Large intestine (tissue), 3 donors: ENCODE data around the gene TTC23. TPM values are rescaled to one million over a fixed set of nuclear protein-coding genes. Genes with fewer than 3 reads are reported as not detected.
"Not testable (repeated sequence)": the region's sequence is repeated elsewhere in the genome, so short reads cannot be mapped to it uniquely, and the experiment has no call there.

Experiments used
- DNase-seq, 2 donors: peaks; one replicate each; pipeline versions ENCODE4 v3.0.0 to v3.0.0-alpha.2; 2013
- H3K27ac ChIP-seq: one replicate; pipeline ENCODE4 v1.5.1; 2013; ENCODE audit warnings: low read length
- H3K27me3 ChIP-seq: 2 replicates; pipeline ENCODE4 v1.6.1; 2013; ENCODE audit warnings: low read length; ENCODE audit not compliant: control insufficient read depth, insufficient read depth
- H3K36me3 ChIP-seq: 2 replicates; pipeline ENCODE4 v1.6.1; 2013; ENCODE audit warnings: low read length; ENCODE audit not compliant: control insufficient read depth, insufficient read depth
- H3K4me1 ChIP-seq: one replicate; pipeline ENCODE4 v1.6.1; 2013; ENCODE audit warnings: low read length; ENCODE audit not compliant: control insufficient read depth, insufficient read depth
- H3K4me3 ChIP-seq: one replicate; pipeline ENCODE4 v1.5.1; 2013; ENCODE audit warnings: low read length
- H3K9me3 ChIP-seq: one replicate; pipeline ENCODE4 v1.6.1; 2013; ENCODE audit warnings: mild to moderate bottlenecking, low read depth, low read length, moderate library complexity; ENCODE audit not compliant: control insufficient read depth
- WGBS: methylation state at CpG from one replicate; pipeline ENCODE4 v1.1.5; 2013; ENCODE audit warnings: low lambda C conversion rate; ENCODE audit not compliant: insufficient coverage; 5-methylcytosine and 5-hydroxymethylcytosine counted together
- polyA plus RNA-seq: library from polyadenylated mRNA; unstranded; fragments of 120-200 nt; gene quantifications from one replicate; pipeline ENCODE4 v1.2.1, GENCODE V29; 2013

Gene TTC23
- polyA plus RNA-seq, 1 donor = 16.3 TPM

DNA sequence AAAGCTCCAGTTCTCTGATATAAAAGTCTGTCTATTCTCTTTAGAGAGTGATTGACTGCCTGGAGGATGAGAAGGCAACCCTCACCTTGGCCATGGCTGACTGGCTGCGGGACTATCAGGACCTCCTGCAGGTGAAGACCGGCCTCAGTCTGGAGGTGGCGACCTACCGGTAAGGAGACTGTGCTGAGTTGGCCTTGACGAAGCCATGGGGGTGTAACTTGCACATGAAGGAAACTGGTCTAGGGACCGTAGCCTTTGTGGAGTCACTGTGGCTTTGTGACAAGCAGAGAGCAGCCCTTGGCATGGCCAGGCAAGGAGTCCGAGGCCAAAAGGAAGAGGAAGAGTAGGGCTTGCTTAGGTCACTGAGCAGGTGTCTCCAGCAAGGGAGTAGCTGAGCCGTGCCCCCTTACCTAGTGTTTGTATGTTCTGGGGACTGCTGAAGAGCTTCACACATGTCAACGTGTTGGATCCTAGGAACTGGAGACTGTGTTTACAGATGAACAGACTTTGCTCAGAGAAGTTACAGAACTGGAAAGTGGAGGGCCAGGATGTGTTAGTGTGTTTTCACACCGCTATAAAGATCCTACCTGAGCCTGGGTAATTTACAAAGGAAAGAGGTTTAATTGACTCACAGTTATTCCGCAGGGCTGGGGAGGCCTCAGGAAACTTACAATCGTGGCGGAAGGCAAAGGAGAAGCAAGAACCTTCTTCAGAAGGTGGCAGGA lies 135.7 kb downstream of the TTC23 start:
- Histone ChIP-seq H3K4me3 (no peak overlapping the region), H3K27me3 (peaks cover 7% of the 10 kb centered on the region), H3K9me3 (no peaks in the 10 kb centered on the region), H3K27ac (no peak overlapping the region), H3K4me1 (no peaks in the 10 kb centered on the region), H3K36me3 (peaks cover 7% of the 10 kb centered on the region)
- no peak for DNase-seq
- WGBS = no CpG with 5 or more reads among the region's 13 CpGs

DNA sequence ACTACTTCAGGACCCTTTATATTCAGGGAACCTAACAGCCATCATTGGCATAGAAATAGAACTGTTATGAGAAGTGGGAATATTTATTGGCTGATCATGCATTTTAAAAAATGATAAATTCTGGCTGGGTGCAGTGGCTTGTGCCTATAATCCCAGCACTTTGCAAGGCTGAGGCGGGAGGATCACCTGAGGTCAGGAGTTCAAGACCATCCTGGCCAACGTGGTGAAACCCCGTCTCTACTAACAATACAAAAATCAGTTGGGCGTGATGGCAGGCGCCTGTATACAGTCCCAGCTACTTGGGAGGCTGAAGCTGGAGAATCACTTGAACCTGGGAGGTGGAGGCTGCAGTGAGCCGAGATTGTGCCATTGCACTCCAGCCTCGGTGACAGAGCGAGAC lies 137.7 kb downstream of the TTC23 start:
- WGBS = no CpG with 5 or more reads among the region's 8 CpGs
- DNase-seq, H3K4me3 ChIP-seq, H3K27ac ChIP-seq, H3K36me3 ChIP-seq, H3K9me3 ChIP-seq, H3K4me1 ChIP-seq: not testable (repeated sequence)
- peaks cover 18% of the 10 kb centered on the region for H3K27me3 ChIP-seq

DNA sequence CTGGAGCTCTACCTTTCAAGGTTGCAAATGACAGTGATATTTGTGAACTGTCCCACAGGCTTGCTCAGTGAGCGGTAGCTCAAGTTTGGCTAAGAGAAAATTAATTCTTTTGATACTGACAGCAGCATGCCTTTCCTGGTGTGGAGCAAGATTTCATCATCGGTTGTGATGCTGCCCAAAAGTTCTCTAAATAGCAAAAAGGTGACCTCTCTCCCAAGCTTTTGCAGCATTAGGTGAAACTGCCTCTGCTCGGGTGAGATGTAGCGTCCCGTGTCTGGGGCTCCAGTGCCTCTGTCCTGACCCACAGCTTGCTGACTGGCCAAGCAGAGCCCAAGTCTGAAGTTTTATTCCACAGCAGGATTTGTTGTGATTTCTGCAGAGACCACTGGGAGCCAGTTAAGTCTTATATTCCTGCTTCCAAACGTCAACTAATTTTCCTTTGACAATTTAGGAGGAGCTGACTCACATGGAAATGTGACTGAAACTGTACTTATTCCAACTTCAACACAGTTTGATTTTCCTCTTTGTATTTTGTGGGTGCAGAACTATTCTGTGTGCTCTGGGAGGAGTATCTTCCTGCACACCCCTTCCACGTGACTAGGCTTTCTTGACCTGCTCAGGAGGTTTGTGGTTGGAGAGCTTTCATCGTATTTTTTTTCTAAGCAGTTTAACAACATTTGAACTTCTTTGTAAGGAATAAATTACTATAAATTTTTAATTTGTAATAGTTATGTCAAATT lies 138.6 kb downstream of the TTC23 start:
- WGBS = no CpG with 5 or more reads among the region's 8 CpGs
- no peak for DNase-seq
- no peak overlapping the region for H3K4me3 ChIP-seq
- H3K4me1 ChIP-seq = no peaks in the 10 kb centered on the region
- H3K27ac ChIP-seq = no peak overlapping the region
- H3K27me3 ChIP-seq = peaks cover 27% of the 10 kb centered on the region
- no peaks in the 10 kb centered on the region for H3K9me3 ChIP-seq
- H3K36me3 ChIP-seq = peaks cover 5% of the 10 kb centered on the region

DNA sequence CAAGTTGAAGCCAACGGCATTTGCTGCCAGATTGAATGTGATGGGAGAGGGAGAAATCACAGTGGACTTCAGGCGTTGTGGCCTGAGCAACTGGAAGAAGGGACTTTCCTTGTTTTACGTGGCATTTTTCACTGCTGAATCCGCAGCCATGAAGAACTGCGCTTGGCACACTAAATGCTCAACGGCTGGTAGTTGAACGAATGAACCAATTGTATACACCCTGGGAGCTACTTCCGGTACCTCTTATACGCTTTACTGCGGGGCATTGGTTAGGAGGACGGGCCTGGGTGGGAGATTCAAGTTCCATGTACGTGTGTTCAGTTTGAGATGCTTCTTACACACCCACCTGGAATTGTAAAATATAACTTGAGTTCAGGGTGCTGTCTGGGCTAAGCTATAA lies 139.3 kb downstream of the TTC23 start:
- H3K4me1 ChIP-seq = no peaks in the 10 kb centered on the region
- no CpG with 5 or more reads among the region's 12 CpGs for WGBS
- no peak for DNase-seq
- H3K27ac ChIP-seq = no peak overlapping the region
- no peak overlapping the region for H3K4me3 ChIP-seq
- peaks cover 5% of the 10 kb centered on the region for H3K36me3 ChIP-seq
- no peaks in the 10 kb centered on the region for H3K9me3 ChIP-seq
- H3K27me3 ChIP-seq = peaks cover 29% of the 10 kb centered on the region

DNA sequence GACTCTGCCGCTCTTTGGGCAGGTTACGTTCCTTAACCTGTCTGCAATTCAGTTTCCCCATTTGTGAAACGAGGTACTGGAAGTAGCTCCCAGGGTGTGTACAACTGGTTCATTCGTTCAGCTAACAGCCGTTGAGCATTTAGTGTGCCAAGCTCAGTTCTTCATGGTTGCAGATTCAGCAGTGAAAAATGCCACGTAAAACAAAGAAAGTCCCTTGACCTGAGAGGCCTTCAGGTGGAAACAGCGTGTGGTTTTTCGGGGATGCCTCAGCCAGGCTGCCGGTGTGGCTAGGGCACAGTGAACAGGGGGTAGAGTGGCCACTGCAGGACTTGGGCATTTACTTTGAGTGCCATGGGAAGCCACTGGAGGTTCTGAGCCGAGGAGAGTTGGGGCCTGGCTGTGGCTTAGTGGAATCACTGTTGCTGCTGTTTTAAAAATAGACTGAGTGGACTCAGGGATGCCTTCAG lies 139.8 kb downstream of the TTC23 start:
- H3K4me3 ChIP-seq = no peak overlapping the region
- WGBS = no CpG with 5 or more reads among the region's 10 CpGs
- DNase-seq = no peak

DNA sequence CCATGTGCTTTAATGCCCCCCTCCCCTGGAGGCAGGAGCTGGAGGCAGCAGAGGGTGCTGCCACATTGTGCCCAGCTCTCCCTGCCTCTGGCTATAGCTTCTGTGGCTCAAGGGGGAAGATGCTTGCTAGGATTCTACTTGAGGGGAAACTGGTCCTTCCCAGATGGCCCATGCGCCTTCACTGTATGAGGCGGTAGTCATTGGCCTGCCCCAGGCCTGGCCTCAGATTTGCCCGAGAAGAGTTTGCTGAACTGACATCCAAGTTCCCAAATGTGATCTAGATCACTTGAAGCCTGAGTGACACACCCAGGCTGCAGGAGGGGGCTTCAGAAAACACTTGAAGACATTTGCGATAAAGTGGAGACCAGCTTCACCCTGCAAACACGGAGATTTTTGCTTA lies 140.4 kb downstream of the TTC23 start:
- Histone ChIP-seq H3K9me3 (no peaks in the 10 kb centered on the region), H3K4me3 (no peak overlapping the region), H3K36me3 (peaks cover 5% of the 10 kb centered on the region), H3K4me1 (no peaks in the 10 kb centered on the region), H3K27me3 (peaks cover 29% of the 10 kb centered on the region), H3K27ac (no peak overlapping the region)
- DNase-seq = no peak
- WGBS = 100% methylated on average over 1 of the region's 5 CpGs

More for the DNA sequence above, 139.8 kb downstream of the TTC23 start:
- peaks cover 29% of the 10 kb centered on the region for H3K27me3 ChIP-seq
- no peaks in the 10 kb centered on the region for H3K9me3 ChIP-seq
- H3K4me1 ChIP-seq = no peaks in the 10 kb centered on the region
- peaks cover 5% of the 10 kb centered on the region for H3K36me3 ChIP-seq
- H3K27ac ChIP-seq = no peak overlapping the region

DNA sequence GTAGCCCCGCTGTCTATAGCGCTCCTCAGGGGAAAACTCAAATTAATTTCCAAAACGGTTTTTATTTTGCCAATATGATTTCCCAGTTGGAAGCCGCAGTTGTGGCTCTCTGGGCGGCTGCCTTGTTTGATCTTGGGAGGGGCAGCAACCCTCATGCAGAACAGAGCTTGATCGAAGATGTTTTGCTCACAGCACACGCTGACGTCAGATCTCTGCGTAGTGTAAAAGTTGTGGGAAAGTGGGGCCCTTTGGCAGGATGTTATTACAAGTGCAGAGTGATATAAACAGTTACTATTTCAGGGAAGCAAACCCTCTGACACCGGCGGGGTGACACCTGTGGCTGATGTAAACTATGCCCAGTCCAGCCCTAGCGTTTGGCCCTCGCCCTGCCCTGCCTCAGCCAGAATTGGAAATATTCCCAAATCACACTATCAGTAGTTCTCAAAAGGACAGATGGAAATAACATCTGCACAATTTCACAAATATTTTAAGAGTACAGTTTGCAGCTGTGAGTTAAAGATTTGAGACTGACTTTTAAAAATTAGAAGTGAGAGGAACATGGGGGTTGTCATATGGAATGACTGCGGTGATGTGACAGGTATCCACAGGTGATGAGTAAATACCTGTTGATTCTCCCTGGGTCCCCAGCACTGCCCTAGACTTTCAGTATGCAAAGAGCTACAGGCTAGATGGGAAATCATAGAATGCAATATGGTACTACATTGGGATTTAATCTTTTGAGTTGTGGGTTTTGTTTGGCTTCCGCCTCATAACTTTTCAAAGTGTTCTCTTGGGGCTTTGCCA lies 142.8 kb downstream of the TTC23 start:
- Histone ChIP-seq H3K36me3 (no peaks in the 10 kb centered on the region), H3K4me1 (no peaks in the 10 kb centered on the region), H3K27ac (peak overlapping the region; percentile 42), H3K4me3 (peak overlapping the region; percentile 45), H3K27me3 (peaks cover 42% of the 10 kb centered on the region), H3K9me3 (no peaks in the 10 kb centered on the region)
- peak; percentile 23 to 39 for DNase-seq
- WGBS = no CpG with 5 or more reads among the region's 15 CpGs

DNA sequence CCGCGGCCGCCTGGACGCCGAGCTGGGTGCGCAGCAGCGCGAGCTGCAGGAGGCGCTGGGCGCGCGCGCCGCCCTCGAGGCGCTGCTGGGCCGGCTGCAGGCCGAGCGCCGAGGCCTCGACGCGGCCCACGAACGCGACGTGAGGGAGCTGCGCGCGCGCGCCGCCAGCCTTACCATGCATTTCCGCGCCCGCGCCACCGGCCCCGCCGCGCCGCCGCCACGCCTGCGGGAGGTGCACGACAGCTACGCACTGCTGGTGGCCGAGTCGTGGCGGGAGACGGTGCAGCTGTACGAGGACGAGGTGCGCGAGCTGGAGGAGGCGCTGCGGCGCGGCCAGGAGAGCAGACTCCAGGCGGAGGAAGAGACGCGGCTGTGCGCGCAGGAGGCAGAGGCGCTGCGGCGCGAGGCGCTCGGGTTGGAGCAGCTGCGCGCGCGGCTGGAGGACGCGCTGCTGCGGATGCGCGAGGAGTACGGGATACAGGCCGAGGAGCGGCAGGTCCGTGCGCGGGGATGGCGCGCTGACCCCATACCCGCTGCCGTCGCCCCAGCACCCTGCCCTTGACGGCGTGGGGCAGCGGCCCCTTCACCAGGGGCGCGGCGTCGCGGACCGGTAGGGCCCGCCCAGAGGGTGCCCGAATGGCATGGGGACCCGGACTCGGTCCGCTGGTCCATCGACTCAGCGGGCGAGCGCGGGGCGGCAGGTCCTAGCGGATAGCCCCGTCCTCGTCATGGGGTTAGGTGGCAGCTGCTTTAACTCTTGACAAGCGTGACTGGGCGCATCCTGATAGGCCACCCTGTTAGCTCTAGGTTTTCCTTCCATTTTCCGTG lies 143.7 kb downstream of the TTC23 start:
- peak; percentile 35 to 75 for DNase-seq
- H3K36me3 ChIP-seq = no peaks in the 10 kb centered on the region
- H3K4me3 ChIP-seq = peak overlapping the region; percentile 45
- no CpG with 5 or more reads among the region's 116 CpGs for WGBS
- peak overlapping the region; percentile 42 for H3K27ac ChIP-seq
- no peaks in the 10 kb centered on the region for H3K9me3 ChIP-seq
- H3K4me1 ChIP-seq = peaks cover 1% of the 10 kb centered on the region
- peaks cover 47% of the 10 kb centered on the region for H3K27me3 ChIP-seq

DNA sequence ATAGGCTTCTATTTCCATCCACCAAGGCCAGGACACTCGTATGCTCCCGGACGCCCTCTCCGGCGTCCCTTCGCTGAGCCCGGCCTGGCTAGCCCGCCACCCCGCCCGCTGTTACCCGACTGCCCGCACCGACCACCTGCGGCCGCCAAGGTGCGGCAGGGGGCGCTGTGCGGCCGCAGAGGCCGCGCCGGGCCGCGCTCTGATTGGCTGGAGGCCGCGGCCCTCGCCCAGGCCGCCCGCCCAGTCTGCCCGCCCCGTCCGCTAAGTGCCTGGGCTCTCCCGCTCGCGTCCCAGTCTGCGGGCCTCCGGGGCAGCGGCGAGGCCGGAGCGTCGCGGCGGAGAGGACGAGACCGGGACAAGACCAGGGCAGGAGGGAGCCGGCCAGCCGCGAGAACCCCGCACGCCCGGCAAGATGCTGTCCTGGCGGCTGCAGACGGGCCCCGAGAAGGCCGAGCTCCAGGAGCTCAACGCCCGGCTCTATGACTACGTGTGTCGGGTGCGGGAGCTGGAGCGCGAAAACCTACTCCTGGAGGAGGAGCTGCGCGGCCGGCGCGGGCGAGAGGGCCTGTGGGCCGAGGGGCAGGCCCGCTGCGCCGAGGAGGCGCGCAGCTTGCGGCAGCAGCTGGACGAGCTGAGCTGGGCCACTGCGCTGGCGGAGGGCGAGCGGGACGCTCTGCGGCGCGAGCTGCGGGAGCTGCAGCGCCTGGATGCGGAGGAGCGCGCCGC lies 144.4 kb downstream of the TTC23 start, which contains the start of gene SYNM:
Gene SYNM (plus strand): TSS at position 293 of the 726 bp plus-strand sequence. CDS start 120 bp downstream, at position 413.
- Histone ChIP-seq H3K27me3 (peaks cover 53% of the 10 kb centered on the region), H3K9me3 (peaks cover 2% of the 10 kb centered on the region), H3K36me3 (no peaks in the 10 kb centered on the region), H3K27ac (peak within 1 kb of the TSS; percentile 45), H3K4me1 (peaks cover 3% of the 10 kb centered on the region), H3K4me3 (peak within 1 kb of the TSS; percentile 45)
- peak; percentile 68 to 83 for DNase-seq
- WGBS = no CpG with 5 or more reads among the region's 91 CpGs
